HuH-7 (cell line): ENCODE data around the gene PSME4.
A peak's percentile ranks its signal among the peaks of the same experiment; 100 is the strongest.

Experiments used
- DNase-seq: peaks from one replicate; pipeline ENCODE4 v3.0.0; 2011; ENCODE audit warnings: low spot score

The PSME4 gene

DNA sequence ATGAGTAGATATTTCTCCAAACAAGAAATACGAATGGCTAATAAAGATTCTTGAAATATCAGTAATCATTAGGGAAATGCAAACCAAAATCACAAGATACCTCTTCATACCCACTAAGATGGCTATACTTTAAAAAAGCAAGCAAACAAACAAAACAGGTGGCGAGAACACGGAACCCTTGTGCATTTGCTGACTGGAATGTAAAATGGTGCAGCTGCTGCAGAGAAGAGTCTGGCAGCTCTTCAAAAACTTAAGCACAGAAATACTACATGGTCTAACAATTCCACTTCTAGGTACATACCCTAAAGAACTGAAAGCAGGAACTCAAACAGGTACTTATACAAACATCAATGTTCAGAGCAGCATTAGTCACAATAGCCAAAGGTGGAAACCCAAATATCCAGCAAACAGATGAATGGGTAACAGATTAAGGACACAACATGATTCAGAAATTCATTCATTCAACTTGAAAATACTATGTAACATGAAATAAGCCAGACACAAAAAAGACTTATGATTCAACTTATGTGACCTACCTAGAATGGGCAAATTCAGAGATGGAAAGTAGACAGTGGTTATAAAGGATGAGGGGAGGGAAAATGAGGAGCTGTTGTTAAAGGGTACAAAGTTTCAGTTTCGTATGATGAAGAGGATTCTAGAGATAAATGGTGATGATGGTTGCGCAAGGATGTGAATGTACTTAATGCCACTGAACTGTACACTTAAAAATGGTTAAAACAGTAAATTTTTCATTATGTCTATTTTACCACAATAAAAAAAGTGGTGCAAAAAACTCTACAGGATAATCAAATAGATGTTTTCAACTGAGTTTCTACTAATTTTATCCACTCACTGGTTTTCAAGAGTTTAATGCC lies 84.2 kb downstream of the PSME4 start:
- DNase-seq = no peak

- DNase-seq = no peak
Observed at GRCh38 chr2:53884883-53885282, 85.9 kb downstream of the PSME4 start.

DNA sequence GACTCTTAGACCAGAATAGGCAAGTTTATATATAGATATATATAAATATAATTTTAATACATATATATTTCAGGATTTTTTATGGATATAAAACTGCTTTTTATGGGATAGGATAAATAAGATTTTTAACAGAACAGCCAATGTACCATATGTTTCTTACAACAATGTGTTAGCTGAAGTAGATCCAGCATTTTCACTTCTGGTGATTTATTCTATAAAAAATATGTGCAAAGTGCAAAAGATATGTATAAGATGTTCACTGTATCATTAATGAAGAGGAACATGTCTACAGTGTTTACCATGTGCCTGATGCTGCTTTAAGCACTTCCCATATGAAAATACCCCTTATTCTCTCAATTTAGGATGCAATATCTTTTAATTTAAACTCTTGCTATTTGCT lies 88.8 kb downstream of the PSME4 start:
- DNase-seq = no peak

- no peak for DNase-seq
Observed at GRCh38 chr2:53881360-53881759, 89.4 kb downstream of the PSME4 start.

- DNase-seq = no peak
Observed at GRCh38 chr2:53880756-53881155, 90.0 kb downstream of the PSME4 start.

GRCh38 chr2:53877556-53877955 lies 93.2 kb downstream of the PSME4 start:
- DNase-seq = no peak

GRCh38 chr2:53877112-53877511 lies 93.7 kb downstream of the PSME4 start:
- DNase-seq = no peak

DNA sequence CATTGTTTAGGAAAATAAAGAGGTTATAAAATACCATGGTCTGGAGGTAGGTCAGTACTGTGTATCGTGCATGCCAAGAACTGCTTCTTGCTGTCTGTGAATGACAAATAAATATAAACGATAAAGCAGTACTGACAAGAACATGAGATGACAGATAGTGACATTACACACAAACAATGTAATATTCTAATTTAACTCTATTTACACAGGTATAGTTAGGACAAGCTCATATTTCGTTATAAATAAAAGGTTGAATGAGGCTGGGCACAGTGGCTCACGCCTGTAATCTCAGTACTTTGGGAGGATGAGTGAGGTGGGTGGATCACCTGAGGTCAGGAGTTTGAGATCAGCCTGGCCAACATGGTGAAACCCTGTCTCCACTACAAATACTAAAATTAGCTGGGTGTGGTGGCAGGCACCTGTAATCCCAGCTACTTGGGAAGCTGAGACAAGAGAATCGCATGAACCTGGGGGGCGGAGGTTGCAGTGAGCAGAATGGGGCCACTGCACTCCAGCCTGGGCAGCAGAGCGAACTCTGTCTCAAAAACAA lies 96.3 kb downstream of the PSME4 start:
- no peak for DNase-seq

GRCh38 chr2:53867773-53868172 lies 103.0 kb downstream of the PSME4 start:
- no peak for DNase-seq

DNA sequence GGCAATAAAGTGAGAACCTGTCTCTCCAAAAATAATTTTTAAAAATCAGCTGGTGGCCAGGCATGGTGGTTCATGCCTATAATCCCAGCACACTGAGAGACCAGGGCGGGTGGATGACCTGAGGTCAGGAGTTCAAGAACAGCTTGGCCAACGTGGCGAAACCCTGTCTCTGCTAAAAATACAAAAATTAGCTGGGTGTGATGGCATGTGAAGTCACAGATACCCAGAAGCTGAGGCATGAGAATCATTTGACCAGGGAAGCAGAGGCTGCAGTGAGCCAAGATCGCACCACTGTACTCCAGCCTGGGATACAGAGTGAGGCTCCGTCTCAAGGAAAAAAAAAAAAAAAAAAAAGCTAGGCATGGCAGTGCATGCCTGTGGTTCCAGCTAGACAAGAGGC lies 103.6 kb downstream of the PSME4 start:
- no peak for DNase-seq

GRCh38 chr2:53865962-53866361 lies 104.8 kb downstream of the PSME4 start:
- DNase-seq = no peak

DNA sequence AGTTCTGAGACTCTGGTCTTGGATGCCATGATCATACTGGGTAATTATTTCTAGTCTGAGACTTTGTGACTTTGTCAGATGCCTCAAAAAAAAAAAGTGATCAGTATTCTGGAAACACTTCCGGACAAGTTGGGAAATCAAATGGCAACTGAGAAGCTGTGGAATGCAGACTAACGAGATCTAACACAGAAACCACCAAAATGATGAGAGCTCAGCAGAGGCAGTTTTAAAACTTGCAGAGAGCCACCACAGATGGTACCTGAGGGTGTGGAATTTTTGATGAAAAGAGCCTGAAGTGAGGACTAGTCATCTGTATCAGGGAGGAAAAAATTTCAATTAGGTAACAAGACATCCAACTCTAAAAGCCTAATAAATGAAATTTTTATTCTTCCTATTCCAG lies 105.5 kb downstream of the PSME4 start:
- DNase-seq = no peak

DNA sequence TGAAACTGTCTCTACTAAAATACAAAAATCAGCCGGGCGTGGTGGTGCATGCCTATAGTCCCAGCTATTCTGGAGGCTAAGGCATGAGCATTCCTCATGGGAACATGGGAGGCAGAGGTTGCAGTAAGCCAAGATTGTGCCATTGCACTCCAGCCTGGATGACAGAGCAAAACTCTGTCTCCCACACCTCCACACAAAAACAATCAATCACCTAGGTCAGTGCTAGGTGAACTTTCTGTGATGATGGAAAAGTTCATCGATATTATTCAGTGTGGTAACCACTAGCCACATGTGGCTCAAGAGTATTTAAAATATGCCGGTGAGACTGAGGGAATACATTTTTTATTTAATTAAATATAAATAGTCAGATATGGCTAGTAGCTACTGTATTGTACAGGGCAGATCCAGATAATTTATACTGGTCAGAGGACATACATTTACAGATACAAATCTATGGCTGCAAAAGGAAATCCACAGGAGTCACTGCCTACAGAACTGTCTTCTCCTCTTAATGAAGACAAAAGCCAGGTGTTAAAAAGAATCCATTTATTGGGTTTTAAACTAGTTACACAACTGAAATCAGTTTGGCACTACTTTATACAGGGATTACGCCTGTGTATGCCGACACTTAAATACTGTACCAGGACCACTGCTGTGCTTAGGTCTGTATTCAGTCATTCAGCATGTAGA lies 107.1 kb downstream of the PSME4 start:
- no peak for DNase-seq

DNA sequence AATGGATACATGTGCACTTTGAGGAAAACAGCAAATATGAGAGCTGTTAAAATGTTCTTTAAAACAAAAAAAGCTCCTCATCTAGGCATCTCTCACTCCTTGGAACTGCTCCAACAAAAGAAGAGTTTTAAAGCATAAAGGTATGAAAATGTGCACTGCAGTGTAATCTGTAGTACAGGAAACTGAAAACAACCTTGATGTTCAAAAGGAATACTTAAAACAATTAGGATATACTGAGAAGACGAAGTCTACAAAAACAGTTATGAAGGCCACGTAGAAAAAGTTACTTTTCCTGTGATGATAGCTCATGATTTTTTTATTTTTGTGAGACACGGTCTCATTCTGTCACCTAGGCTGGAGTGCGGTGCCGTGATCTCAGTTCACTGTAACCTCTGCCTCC lies 109.0 kb downstream of the PSME4 start:
- no peak for DNase-seq

DNA sequence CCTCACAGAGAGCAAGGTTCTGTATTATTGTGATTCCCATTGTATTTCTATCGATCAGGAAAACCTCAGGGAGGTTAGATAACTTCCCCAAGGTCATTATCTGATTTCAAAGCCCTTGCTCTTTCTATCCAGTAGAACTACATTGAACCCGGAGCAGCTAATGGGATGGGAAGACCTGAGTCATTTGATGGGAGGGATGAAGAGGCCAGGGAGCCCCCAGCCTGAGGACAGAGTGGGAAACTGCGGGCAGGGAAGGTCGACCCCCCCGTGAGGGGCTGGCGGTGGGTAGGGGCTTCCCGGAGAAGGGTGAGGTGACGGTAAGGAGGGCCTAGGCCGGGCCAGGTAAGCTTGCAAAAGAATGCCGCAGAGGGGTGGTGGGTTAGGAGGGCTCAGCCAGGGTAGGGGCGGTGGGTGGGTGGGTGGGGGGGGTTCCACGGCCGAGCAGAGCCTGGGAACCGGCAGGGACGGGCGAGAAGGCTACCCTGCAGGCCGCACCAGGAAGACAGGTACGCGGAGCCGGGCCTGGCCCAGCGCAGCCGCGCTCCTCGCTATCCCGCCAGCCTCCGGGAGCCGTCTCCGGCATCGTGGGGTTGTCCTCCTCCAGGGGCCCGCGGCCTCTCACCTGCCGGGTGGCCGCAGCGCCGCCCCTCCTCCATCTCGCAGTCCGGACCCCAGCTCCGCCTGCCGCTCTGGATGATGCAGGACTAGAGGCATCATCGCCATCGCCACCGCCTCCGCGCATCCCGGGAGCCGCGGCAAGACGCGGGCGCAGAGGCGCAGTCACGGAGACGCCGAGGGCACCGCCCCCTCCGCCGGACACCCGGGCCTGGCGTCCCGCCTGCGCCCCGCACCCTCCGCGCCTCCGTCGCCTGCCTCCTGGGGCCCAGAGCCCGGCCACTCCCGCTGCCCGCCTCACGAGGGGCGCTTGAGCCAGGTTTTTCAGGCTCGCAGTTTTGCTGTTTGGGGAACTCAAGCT lies 111.3 kb downstream of the PSME4 start, which contains the start of gene GPR75:
Gene GPR75, minus strand, starts transcription at position 762 of the 976 bp plus-strand sequence. CDS start 5,211 bp downstream, outside the sequence.
- DNase-seq = no peak

DNA sequence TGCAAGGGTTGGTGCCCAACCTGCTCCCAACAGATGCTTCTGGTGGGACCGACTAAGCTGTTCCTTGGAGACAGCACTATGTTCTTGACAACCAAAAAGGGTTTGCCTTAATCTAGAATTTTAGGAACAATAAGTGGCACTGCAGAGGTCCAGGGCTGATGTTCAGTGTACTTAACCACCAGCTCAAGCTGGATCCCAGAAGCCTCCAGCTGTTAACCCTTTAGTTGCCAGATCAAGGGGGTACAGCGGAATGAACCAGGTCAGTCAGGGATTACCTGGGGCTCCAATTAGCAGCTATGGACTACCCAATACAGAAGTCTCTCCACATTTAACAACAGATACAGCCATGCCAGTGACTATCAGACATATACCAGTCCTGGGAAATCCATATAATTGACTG lies 114.5 kb downstream of the PSME4 start:
- no peak for DNase-seq

DNA sequence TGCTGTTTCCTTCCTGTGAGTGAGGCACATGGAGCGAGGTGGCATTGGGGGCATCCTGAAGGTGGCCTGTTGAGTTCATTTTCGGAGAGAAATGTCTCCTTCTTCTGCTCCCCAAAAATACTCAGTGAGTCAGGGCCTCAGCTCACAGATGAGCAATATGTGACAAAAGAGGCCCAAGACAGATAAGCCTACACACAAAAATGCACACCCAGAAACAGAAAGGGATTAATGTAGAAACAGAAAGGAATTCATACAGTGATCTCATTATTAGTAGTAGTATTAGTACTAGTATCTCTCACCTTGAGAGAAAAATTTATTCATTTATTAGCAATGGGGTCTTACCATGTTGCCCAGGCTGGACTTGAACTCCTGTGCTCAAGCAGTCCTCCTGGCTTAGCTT lies 116.1 kb downstream of the PSME4 start:
- no peak for DNase-seq

- DNase-seq = no peak
Observed at GRCh38 chr2:53852532-53852931, 118.3 kb downstream of the PSME4 start.

DNA sequence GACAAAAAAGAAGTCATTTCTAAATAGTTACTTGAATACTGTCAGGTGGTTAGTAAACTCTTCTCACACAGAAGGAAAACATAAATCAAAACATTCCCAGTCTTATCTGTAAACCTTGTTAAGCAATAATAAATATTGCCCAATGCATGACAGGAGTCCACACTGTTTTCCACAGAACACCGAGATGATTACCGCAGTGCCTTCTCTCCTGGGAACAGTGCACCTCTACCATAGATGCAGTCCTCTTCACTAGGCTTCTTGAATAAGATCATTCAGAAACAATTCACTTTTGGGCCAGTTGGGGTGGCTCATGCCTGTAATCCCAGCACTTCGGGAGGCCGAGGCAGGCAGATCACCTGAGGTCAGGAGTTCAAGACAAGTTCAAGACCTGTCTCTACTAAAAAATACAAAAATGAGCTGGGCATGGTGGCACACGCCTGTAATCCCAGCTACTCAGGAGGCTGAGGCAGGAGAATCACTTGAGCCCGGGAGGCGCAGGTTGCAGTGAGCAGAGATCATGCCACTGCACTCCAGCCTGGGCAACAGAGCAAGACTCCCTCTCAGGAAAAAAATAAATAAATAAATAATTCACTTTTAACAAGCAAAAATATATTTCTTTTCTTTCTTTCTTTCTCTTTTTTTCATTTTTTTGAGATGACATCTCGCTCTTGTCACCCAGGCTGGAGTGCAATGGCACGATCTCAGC lies 119.6 kb downstream of the PSME4 start:
- DNase-seq = peak; percentile 88

- no peak for DNase-seq
Observed at GRCh38 chr2:53848062-53848461, 122.7 kb downstream of the PSME4 start.

DNA sequence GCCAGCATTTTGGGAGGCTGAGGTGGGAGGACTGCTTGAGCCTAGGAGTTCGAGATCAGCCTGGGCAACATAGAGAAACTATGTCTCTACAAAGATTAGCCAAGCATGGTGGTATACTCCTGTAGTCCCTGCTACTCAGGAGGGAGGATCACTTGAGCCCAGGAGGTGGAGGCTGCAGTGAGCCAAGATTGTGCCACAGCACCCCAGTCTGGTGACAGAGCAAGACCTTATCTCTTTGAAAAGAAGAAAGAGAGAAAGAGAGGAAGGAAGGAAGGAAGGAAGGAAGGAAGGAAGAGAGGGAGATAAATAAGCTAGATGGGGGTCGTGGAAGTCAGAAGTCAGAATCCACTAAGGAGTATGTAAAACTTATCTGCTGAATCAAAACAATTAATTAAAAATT lies 127.2 kb downstream of the PSME4 start:
- no peak for DNase-seq
